ENCODE measurements around the gene SBSN. TPM values are rescaled to one million over a fixed set of nuclear protein-coding genes. Genes with fewer than 3 reads are reported as not detected.

SBSN gene
- total and polyA plus RNA-seq, 10 of the 15 experiments (the other 5 are each of a cell fraction or from before 2014, with no cell fraction given): 0.09 TPM; not detected in 9

DNA sequence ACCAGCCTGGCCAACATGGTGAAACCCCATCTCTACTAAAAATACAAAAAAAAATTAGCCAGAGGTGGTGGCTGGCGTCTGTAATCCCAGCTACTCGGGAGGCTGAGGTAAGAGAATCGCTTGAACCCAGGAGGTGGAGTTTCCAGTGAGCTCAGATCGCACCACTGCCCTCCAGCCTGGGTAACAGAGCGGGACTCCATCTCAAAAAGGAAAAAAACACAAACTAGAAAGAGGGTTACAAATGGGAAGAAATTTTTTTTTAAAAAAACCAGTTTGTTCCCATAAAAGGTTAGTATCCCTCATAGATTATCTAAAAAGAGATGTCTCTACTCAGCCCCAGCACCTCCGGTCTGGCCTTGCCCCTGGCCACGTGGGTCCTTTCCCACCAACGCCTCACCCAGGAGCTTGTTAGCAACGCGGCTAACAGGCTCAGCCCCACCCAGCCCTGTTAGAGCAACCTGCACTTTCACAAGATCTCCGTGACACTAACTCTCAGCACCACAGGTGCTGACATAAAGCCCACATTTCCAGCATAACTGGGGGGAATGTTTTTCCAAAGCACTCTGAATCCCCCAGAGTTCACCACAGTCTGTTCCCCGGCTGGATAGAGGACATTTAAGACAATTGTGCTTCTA, 19.0 kb downstream of the SBSN start (continued):
- TF ChIP-seq RELA (IDR thresholded peaks at IDR 0.05; ENCODE audit: borderline replicate concordance, partially characterized antibody) (no peak), NBN (IDR thresholded peaks at IDR 0.05) (peak; percentile 7; the same call in 1 of the 2 replicates), BCL11A (IDR thresholded peaks at IDR 0.05; ENCODE audit: low read depth, low read length) (no peak), STAT1 (conservative IDR thresholded peaks at IDR 0.05) (no peak), SMAD5 (IDR thresholded peaks at IDR 0.05; ENCODE audit: low read depth) (0 out of 2 replicates have a peak, but pooled peaks have one; percentile 38), CBX5 (IDR thresholded peaks at IDR 0.05; ENCODE audit: low read depth) (no peak), RCOR1 (conservative IDR thresholded peaks at IDR 0.05; ENCODE audit: low read depth, low read length) (no peak)
- TF ChIP-seq, protein P1, sequence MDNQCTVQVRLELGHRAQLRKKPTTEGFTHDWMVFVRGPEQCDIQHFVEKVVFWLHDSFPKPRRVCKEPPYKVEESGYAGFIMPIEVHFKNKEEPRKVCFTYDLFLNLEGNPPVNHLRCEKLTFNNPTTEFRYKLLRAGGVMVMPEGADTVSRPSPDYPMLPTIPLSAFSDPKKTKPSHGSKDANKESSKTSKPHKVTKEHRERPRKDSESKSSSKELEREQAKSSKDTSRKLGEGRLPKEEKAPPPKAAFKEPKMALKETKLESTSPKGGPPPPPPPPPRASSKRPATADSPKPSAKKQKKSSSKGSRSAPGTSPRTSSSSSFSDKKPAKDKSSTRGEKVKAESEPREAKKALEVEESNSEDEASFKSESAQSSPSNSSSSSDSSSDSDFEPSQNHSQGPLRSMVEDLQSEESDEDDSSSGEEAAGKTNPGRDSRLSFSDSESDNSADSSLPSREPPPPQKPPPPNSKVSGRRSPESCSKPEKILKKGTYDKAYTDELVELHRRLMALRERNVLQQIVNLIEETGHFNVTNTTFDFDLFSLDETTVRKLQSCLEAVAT (IDR thresholded peaks at IDR 0.05): peak; percentile 68; the same call in 1 of the 2 replicates
- TF ChIP-seq, protein P2, sequence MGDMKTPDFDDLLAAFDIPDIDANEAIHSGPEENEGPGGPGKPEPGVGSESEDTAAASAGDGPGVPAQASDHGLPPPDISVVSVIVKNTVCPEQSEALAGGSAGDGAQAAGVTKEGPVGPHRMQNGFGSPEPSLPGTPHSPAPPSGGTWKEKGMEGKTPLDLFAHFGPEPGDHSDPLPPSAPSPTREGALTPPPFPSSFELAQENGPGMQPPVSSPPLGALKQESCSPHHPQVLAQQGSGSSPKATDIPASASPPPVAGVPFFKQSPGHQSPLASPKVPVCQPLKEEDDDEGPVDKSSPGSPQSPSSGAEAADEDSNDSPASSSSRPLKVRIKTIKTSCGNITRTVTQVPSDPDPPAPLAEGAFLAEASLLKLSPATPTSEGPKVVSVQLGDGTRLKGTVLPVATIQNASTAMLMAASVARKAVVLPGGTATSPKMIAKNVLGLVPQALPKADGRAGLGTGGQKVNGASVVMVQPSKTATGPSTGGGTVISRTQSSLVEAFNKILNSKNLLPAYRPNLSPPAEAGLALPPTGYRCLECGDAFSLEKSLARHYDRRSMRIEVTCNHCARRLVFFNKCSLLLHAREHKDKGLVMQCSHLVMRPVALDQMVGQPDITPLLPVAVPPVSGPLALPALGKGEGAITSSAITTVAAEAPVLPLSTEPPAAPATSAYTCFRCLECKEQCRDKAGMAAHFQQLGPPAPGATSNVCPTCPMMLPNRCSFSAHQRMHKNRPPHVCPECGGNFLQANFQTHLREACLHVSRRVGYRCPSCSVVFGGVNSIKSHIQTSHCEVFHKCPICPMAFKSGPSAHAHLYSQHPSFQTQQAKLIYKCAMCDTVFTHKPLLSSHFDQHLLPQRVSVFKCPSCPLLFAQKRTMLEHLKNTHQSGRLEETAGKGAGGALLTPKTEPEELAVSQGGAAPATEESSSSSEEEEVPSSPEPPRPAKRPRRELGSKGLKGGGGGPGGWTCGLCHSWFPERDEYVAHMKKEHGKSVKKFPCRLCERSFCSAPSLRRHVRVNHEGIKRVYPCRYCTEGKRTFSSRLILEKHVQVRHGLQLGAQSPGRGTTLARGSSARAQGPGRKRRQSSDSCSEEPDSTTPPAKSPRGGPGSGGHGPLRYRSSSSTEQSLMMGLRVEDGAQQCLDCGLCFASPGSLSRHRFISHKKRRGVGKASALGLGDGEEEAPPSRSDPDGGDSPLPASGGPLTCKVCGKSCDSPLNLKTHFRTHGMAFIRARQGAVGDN (IDR thresholded peaks at IDR 0.05): 0 out of 2 replicates have a peak, but pooled peaks have one; percentile 17
- TF ChIP-seq, protein P3, sequence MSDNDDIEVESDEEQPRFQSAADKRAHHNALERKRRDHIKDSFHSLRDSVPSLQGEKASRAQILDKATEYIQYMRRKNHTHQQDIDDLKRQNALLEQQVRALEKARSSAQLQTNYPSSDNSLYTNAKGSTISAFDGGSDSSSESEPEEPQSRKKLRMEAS (IDR thresholded peaks at IDR 0.05; ENCODE audit: low read depth, low read length): peak; percentile 64; the same call in 1 of the 2 replicates

Measured in GM12878 (cell line).